ENCODE data around the gene OR2C1. TPM values are rescaled to one million over a fixed set of nuclear protein-coding genes. Genes with fewer than 3 reads are reported as not detected.

Gene OR2C1
- total RNA-seq, 1 experiment from 2014 or later = not detected

DNA sequence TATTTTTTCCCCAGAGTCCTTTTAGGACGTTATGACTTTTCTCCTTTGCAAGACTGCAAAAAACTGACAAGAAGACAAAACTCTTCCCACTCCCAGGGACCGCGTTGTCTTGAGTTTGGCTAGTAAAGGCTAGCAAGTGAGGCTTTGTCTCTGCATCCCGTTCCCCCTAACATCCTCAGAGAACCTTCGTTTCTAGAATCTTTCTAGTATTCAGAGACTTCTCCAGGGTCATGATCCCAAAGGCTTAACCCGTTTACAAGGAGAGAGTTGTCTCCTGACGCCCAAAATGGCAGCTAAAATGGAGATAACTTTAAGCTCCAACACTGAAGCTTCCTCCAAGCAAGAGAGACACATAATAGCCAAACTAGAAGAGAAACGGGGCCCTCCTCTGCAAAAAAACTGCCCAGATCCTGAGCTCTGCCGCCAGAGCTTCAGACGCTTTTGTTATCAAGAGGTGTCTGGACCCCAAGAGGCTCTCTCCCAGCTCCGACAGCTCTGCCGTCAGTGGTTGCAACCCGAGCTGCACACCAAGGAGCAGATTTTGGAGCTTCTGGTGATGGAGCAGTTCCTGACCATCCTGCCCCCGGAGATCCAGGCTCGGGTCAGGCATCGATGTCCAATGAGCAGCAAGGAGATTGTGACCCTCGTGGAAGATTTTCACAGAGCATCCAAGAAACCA is 46.2 kb downstream of the OR2C1 start:
- ChIA-PET CTCF (interaction anchor here (0.6 to 2.8 kb wide), 9 partner anchors 42 to 219 kb away, joined by 3 to 13 read pairs (median 3); partner anchors contain the start of genes CLUAP1, NAA60 and ZNF597), POLR2A (interaction anchor here (0.6 to 2.1 kb wide), 7 partner anchors 25 to 1008 kb away, joined by 3 to 11 read pairs (median 3); partner anchors contain the start of genes CLUAP1, NAA60, TIGD7 and ZNF263)
- Mint-ChIP-seq H3K36me3 (peaks cover 52% of the 10 kb centered on the region), H3K27me3 (ENCODE audit: low read depth) (no peaks in the 10 kb centered on the region), H3K9me3 (peaks cover 25% of the 10 kb centered on the region), H3K27ac (peak overlapping the region; percentile 58; the same call in 1 of the 2 replicates), H3K4me3 (peak overlapping the region; percentile 95), H3K4me1 (peaks cover 8% of the 10 kb centered on the region)
- peak; percentile 33 for DNase-seq (ENCODE audit: low spot score)
- TF ChIP-seq, protein P1, sequence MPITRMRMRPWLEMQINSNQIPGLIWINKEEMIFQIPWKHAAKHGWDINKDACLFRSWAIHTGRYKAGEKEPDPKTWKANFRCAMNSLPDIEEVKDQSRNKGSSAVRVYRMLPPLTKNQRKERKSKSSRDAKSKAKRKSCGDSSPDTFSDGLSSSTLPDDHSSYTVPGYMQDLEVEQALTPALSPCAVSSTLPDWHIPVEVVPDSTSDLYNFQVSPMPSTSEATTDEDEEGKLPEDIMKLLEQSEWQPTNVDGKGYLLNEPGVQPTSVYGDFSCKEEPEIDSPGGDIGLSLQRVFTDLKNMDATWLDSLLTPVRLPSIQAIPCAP (CRISPR knock-in tag; IDR thresholded peaks at IDR 0.05) = no peak
- TF ChIP-seq STAT6 (CRISPR knock-in tag; conservative IDR thresholded peaks at IDR 0.05; ENCODE audit: low read depth) = no peak
- no peak for TF ChIP-seq ZNF219 (CRISPR knock-in tag; IDR thresholded peaks at IDR 0.05; ENCODE audit: borderline replicate concordance)
- TF ChIP-seq CBFB (CRISPR knock-in tag; IDR thresholded peaks at IDR 0.05; ENCODE audit: low read depth) = no peak
- TF ChIP-seq HMGA2 (CRISPR knock-in tag; IDR thresholded peaks at IDR 0.05) = no peak
- no peak for TF ChIP-seq ZNF232 (CRISPR knock-in tag; IDR thresholded peaks at IDR 0.05)
- TF ChIP-seq, protein P2, sequence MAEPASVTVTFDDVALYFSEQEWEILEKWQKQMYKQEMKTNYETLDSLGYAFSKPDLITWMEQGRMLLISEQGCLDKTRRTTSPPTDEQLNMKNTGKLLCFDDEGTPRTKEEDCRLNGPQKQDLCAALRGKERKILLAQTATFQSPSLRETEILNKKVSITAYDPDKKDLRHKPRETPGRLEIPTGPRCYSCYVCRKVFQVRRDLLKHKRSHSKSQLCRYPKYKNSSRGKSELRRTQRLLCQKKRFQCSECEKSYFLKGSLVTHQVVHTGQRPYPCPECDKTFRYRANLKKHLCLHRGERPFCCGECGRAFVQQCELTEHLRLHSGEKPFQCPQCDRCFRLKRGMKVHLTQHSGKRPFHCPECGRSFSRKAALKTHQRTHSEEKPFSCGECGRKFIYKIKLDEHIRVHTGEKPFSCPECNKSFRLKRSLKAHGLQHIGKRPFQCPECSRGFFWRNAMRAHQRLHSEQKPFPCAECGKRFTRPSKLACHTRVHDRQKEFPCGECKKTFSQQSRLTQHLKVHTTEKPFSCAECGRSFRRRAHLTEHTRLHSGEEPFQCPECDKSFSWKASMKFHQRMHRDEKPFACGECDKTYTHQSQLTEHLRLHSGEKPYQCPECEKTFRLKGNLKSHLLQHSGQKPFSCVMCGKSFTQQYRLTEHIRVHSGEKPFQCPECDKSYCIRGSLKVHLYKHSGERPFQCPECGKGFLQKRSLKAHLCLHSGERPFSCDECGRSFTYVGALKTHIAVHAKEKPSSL (CRISPR knock-in tag; conservative IDR thresholded peaks at IDR 0.05) = no peak
- no peak for TF ChIP-seq E2F4 (CRISPR knock-in tag; IDR thresholded peaks at IDR 0.05; ENCODE audit: borderline replicate concordance, low read depth)
- TF ChIP-seq ATF2 (CRISPR knock-in tag; IDR thresholded peaks at IDR 0.05; ENCODE audit: borderline replicate concordance, low read depth) = no peak
- TF ChIP-seq FOXK1 (CRISPR knock-in tag; IDR thresholded peaks at IDR 0.05) = no peak
- no peak for TF ChIP-seq E2F5 (CRISPR knock-in tag; IDR thresholded peaks at IDR 0.05)
- TF ChIP-seq PRRX2 (CRISPR knock-in tag; IDR thresholded peaks at IDR 0.05) = no peak
- no peak for TF ChIP-seq OVOL2 (CRISPR knock-in tag; IDR thresholded peaks at IDR 0.05; ENCODE audit: borderline replicate concordance)
- no peak for ATAC-seq

Other genes with a start within 250 kb of the OR2C1 start
- 17.7 to 22.7 TPM (median 21.3 TPM) in 3 replicates for gene ZNF205, start 243.3 kb upstream of the OR2C1 start, total RNA-seq (2021)
- gene ZNF213, start 220.9 kb upstream of the OR2C1 start, total RNA-seq (2021) = 8.9 to 11.6 TPM (median 10.3 TPM) in 3 replicates
- 0.27 to 0.46 TPM (median 0.44 TPM) in 3 replicates for gene OR1F1, start 167.7 kb upstream of the OR2C1 start, total RNA-seq (2021)
- gene ZNF200, start 120.7 kb upstream of the OR2C1 start, total RNA-seq (2021) = 6.8 to 9.7 TPM (median 7.2 TPM) in 3 replicates
- gene MEFV, start 99.3 kb upstream of the OR2C1 start, total RNA-seq (2021) = 0.09 to 0.21 TPM (median 0.14 TPM) in 3 replicates
- gene ZNF263, start 72.4 kb upstream of the OR2C1 start, total RNA-seq (2021) = 24.9 to 29.5 TPM (median 27.8 TPM) in 3 replicates
- gene TIGD7, start 50.5 kb upstream of the OR2C1 start, total RNA-seq (2021) = 5.3 to 7.4 TPM (median 7.0 TPM) in 3 replicates
- 21.8 to 31.5 TPM (median 23.5 TPM) in 3 replicates for gene ZNF75A, start 50.4 kb upstream of the OR2C1 start, total RNA-seq (2021)
- 16.0 to 17.9 TPM (median 16.7 TPM) in 3 replicates for gene ZSCAN32, start 45.1 kb downstream of the OR2C1 start, total RNA-seq (2021)
- gene ZNF174, start 45.3 kb downstream of the OR2C1 start, total RNA-seq (2021) = 11.3 to 13.8 TPM (median 11.7 TPM) in 3 replicates
- 1.3 to 2.2 TPM (median 1.4 TPM) in 3 replicates for gene ZNF597, start 87.6 kb downstream of the OR2C1 start, total RNA-seq (2021)
- gene NAA60, start 87.8 kb downstream of the OR2C1 start, total RNA-seq (2021) = 44.8 to 50.3 TPM (median 46.4 TPM) in 3 replicates
- gene C16orf90, start 139.6 kb downstream of the OR2C1 start, total RNA-seq (2021) = not detected in 3 replicates
- 11.1 to 13.7 TPM (median 12.6 TPM) in 3 replicates for gene CLUAP1, start 145.1 kb downstream of the OR2C1 start, total RNA-seq (2021)
- 0.23 to 0.66 TPM (median 0.26 TPM) in 3 replicates for gene NLRC3, start 221.5 kb downstream of the OR2C1 start, total RNA-seq (2021)

Data from WTC11 (cell line).